ENCODE measurements around the gene TXK. TPM values are rescaled to one million over a fixed set of nuclear protein-coding genes. Genes with fewer than 3 reads are reported as not detected.

The TXK gene
- total RNA-seq, 4 donors from 2014 or later, result 0.81 to 3.4 (median 2.2) TPM

DNA sequence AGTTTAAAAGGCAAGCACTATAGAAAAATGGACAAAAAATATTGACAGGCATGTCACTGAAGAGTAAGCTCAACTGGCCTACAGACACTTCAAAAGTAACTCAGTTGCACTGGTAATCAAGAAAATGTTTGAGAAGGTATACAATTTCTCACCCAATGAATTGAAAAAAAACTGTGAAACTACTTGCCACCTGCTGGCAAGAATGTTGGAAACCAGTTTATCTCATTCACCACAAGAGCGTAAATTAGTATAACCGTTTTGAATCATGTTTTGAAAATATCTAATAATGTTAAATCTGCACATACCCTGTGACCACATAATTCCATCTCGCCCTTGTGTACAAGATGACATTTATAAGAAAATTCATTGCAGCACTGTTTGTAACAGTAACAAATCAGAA is 31.7 kb downstream of the TXK start:
- TF ChIP-seq, protein P1, sequence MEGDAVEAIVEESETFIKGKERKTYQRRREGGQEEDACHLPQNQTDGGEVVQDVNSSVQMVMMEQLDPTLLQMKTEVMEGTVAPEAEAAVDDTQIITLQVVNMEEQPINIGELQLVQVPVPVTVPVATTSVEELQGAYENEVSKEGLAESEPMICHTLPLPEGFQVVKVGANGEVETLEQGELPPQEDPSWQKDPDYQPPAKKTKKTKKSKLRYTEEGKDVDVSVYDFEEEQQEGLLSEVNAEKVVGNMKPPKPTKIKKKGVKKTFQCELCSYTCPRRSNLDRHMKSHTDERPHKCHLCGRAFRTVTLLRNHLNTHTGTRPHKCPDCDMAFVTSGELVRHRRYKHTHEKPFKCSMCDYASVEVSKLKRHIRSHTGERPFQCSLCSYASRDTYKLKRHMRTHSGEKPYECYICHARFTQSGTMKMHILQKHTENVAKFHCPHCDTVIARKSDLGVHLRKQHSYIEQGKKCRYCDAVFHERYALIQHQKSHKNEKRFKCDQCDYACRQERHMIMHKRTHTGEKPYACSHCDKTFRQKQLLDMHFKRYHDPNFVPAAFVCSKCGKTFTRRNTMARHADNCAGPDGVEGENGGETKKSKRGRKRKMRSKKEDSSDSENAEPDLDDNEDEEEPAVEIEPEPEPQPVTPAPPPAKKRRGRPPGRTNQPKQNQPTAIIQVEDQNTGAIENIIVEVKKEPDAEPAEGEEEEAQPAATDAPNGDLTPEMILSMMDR (IDR thresholded peaks at IDR 0.05), result no peak
- TF ChIP-seq POLR2A (IDR thresholded peaks at IDR 0.05), result no peak
- WGBS, 2 donors, result 81 to 83% methylated on average over 3 of the region's 3 CpGs
- intact Hi-C loops (cut with DNase I; ENCODE audit: low total_unique reads), result no loop called here
- H3K4me3 ChIP-seq (ENCODE audit: low read depth, poor library complexity, severe bottlenecking), result no peak overlapping the region
- DNase-seq (ENCODE audit: low spot score in 2 of 2), result no peak

DNA sequence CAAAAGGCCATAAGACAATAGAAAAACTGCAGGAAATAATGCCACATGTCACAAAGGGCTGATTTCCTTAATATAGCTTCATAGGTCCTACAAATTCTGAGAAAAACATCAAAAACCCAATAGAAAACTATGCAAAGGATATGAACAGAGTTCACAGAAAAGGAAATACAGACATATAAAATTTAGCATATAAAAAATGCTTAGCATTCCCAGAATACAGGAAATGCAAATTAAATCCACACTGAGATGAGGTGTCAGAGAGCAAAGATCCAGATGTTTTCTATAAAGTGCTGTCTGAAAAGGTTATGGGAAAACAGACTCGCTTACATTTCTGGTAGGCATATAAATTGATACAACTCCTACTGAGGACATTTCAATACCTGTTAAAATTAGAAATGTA is 33.8 kb downstream of the TXK start:
- no peak for DNase-seq (ENCODE audit: low spot score in 2 of 2)
- TF ChIP-seq, protein P1 (IDR thresholded peaks at IDR 0.05), result no peak
- TF ChIP-seq POLR2A (IDR thresholded peaks at IDR 0.05), result no peak
- WGBS, 2 donors, result 63 to 69% methylated on average over 1 of the region's 1 CpG
- intact Hi-C loops (cut with DNase I; ENCODE audit: low total_unique reads), result no loop called here
- no peak overlapping the region for H3K4me3 ChIP-seq (ENCODE audit: low read depth, poor library complexity, severe bottlenecking)

DNA sequence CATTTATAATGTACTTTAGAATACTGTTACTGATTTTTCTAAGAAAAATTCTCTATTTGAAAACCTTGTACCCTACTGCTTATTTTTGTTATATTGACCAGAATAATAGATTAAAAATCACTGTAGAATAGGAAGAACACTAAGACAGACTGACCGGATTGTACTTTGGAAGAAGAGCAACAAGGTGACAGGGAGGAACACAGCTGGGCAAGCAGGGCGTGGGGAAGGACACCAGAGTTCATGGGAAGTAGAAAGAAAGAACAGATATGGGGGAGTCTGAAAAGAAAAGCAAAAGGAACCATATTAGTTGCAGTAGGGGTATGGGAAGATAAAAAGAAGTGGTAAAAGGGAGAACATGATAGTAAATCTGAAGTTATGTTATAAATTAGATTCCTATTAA is 38.6 kb downstream of the TXK start:
- 81 to 92% methylated on average over 2 of the region's 2 CpGs for WGBS, 2 donors
- no peak for DNase-seq (ENCODE audit: low spot score in 2 of 2)
- H3K4me3 ChIP-seq (ENCODE audit: low read depth, poor library complexity, severe bottlenecking), result no peak overlapping the region
- intact Hi-C loops (cut with DNase I; ENCODE audit: low total_unique reads), result loop anchor here (10.0 kb wide), 1 partner anchor 161 kb away; no protein-coding TSS in a partner anchor
- TF ChIP-seq POLR2A (IDR thresholded peaks at IDR 0.05), result no peak
- TF ChIP-seq, protein P1 (IDR thresholded peaks at IDR 0.05), result no peak

DNA sequence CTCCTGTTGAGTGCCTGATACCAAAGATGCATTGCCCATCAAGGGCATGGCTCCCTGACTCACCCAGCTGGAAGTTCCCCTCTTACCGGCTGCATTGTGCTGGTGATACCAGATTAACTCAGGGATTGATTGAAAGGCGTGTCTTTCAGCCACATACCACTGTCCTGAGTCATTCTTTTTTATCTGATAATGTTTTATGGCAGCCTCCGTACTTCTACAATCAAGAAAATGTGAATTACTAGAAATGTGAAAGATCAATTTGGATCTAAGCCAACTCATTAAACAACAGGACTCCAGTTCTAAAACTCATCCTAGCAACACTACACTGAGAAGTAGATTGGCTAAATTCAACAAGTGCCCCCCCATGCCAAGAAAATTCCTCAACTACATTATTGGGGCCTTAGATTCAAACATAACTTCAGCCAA is 40.0 kb downstream of the TXK start:
- WGBS, 2 donors, result 27 to 41% methylated on average over 3 of the region's 3 CpGs
- DNase-seq (ENCODE audit: low spot score in 2 of 2), result no peak
- TF ChIP-seq, protein P1 (IDR thresholded peaks at IDR 0.05), result no peak
- TF ChIP-seq POLR2A (IDR thresholded peaks at IDR 0.05), result no peak
- intact Hi-C loops (cut with DNase I; ENCODE audit: low total_unique reads), result loop anchor here (10.0 kb wide), 1 partner anchor 159 kb away; no protein-coding TSS in a partner anchor
- H3K4me3 ChIP-seq (ENCODE audit: low read depth, poor library complexity, severe bottlenecking), result no peak overlapping the region

DNA sequence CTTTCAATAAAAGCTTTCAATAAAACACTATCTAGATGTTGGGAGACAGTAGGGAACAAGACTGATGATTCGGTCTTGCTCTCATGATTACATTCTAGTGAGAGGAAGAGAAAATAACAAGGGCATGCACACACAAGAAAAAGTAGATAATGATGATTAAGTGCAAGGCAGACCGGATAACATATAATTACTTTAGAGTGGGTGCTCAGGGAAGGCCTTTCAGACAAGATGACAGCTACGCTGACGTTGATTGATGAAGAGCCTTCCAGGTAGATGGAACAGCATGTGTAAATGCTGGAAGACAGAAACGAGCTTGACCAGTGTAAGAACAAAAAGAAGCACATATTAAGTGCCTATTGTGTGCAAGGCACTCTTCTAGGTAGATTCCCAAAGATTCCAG is 43.4 kb downstream of the TXK start:
- 58 to 62% methylated on average over 5 of the region's 5 CpGs for WGBS, 2 donors
- no peak overlapping the region for H3K4me3 ChIP-seq (ENCODE audit: low read depth, poor library complexity, severe bottlenecking)
- TF ChIP-seq, protein P1 (IDR thresholded peaks at IDR 0.05), result no peak
- no peak for TF ChIP-seq POLR2A (IDR thresholded peaks at IDR 0.05)
- DNase-seq (ENCODE audit: low spot score in 2 of 2), result no peak
- intact Hi-C loops (cut with DNase I; ENCODE audit: low total_unique reads), result loop anchor here (10.0 kb wide), 1 partner anchor 156 kb away; no protein-coding TSS in a partner anchor

Measured in lower leg skin (tissue), 4 donors.